GM10266 (cell line): Measurements from ENCODE around the gene TMEM52B.
"Not testable (repeated sequence)": the region's sequence is repeated elsewhere in the genome, so short reads cannot be mapped to it uniquely, and the experiment has no call there.

Source experiments
- DNase-seq: peaks from one replicate; pipeline ENCODE4 v3.0.0; 2012; ENCODE audit errors: extremely low spot score
- CTCF ChIP-seq: IDR thresholded peaks from 2 replicates; pipeline ENCODE4 v1.5.1; 2012; ENCODE audit warnings: mild to moderate bottlenecking, low read depth; ENCODE audit not compliant: control insufficient read depth, insufficient read depth; ENCODE audit errors: missing control alignments

TMEM52B gene

GRCh38 chr12:10218021-10218420, 39.2 kb downstream of the TMEM52B start:
- no peak for DNase-seq
- no peak for TF ChIP-seq CTCF

GRCh38 chr12:10220398-10221077, 41.7 kb downstream of the TMEM52B start:
- no peak for DNase-seq
- no peak for TF ChIP-seq CTCF

- no peak for DNase-seq
- no peak for TF ChIP-seq CTCF
Observed at GRCh38 chr12:10221846-10222245, 43.0 kb downstream of the TMEM52B start.

GRCh38 chr12:10223208-10223607, 44.4 kb downstream of the TMEM52B start:
- TF ChIP-seq CTCF: no peak
- no peak for DNase-seq

GRCh38 chr12:10225426-10225825, 46.6 kb downstream of the TMEM52B start:
- DNase-seq: not testable (repeated sequence)

- TF ChIP-seq CTCF: no peak
- no peak for DNase-seq
Observed at GRCh38 chr12:10226086-10226485, 47.3 kb downstream of the TMEM52B start.

- no peak for TF ChIP-seq CTCF
- no peak for DNase-seq
Observed at GRCh38 chr12:10226731-10227130, 47.9 kb downstream of the TMEM52B start.

GRCh38 chr12:10227648-10228047, 48.8 kb downstream of the TMEM52B start:
- TF ChIP-seq CTCF: no peak
- DNase-seq: no peak
